NT2/D1 (cell line): Measurements from ENCODE around the gene TRAPPC2L.

Experiments
- YY1 ChIP-seq: IDR thresholded peaks from 2 replicates; pipeline ENCODE4 v1.6.1; 2011; ENCODE audit not compliant: insufficient read length, insufficient read depth
- ZNF274 ChIP-seq: IDR thresholded peaks from 2 replicates; pipeline ENCODE4 v1.6.1; 2011; ENCODE audit warnings: mild to moderate bottlenecking, low read depth, low read length

- TF ChIP-seq YY1: no peak
- no peak for TF ChIP-seq ZNF274
These were observed 14.4 kb downstream of the TRAPPC2L start for GRCh38 chr16:88871349-88871702.
